Gastrocnemius medialis (tissue), 4 donors: ENCODE measurements around the gene ADRA2C.

ENCODE experiments used
- POLR2A ChIP-seq, 2 donors: fragments of 450-650 bp; IDR thresholded peaks; one replicate each; pipeline ENCODE4 v1.6.1; 2017; ENCODE audit warnings: antibody characterized with exemption in 2 of 2, mild to moderate bottlenecking in 2 of 2, moderate library complexity in 2 of 2
- TF ChIP-seq, protein P1 (sequence below), 5 experiments: fragments of 450-650 bp in 3 of 5; fragments of 200-600 bp in 2 of 5; sonication (generic) in 2 of 5; IDR thresholded peaks in 4 of 5; conservative IDR thresholded peaks in 1 of 5; 1 replicate in 4 of 5; 2 replicates in 1 of 5; pipeline ENCODE4 v1.5.1; 2016 to 2019; ENCODE audit warnings: antibody characterized with exemption in 5 of 5, mild to moderate bottlenecking in 3 of 5, moderate library complexity in 3 of 5

DNA sequence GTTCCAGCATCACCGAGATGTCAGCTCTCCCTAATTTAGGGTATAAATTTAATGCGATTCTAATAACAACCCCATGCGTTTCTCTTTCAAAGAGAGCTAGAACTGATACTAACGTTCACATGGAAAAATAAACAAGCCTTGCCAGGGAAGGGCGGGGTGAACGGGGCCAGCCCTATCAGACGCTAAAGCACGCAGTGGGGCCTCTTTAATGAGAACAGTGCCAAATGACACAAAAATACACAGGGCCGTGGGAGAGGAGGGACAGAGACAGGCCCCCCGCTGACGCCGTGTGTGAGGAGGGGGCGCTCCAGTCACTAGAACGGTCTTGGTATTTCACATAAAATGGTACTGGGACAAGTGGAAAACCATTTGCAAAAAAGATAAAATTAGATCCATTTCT lies 21.3 kb upstream of the ADRA2C start:
- TF ChIP-seq POLR2A (IDR thresholded peaks at IDR 0.05): no peak
- TF ChIP-seq, protein P1, sequence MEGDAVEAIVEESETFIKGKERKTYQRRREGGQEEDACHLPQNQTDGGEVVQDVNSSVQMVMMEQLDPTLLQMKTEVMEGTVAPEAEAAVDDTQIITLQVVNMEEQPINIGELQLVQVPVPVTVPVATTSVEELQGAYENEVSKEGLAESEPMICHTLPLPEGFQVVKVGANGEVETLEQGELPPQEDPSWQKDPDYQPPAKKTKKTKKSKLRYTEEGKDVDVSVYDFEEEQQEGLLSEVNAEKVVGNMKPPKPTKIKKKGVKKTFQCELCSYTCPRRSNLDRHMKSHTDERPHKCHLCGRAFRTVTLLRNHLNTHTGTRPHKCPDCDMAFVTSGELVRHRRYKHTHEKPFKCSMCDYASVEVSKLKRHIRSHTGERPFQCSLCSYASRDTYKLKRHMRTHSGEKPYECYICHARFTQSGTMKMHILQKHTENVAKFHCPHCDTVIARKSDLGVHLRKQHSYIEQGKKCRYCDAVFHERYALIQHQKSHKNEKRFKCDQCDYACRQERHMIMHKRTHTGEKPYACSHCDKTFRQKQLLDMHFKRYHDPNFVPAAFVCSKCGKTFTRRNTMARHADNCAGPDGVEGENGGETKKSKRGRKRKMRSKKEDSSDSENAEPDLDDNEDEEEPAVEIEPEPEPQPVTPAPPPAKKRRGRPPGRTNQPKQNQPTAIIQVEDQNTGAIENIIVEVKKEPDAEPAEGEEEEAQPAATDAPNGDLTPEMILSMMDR (IDR thresholded peaks at IDR 0.05 in 4 of 5, conservative IDR thresholded peaks at IDR 0.05 in 1 of 5): no peak
